Activated naive CD8-positive, alpha-beta T cell treated with anti-CD3 and anti-CD28 coated beads, Interleukin-2, amount 10 ng/mL, durations not matched to agents 7 days and 5 days (primary cell): ENCODE data around the gene RGS11. TPM values are rescaled to one million over a fixed set of nuclear protein-coding genes. Genes with fewer than 3 reads are reported as not detected.
"Not testable (repeated sequence)": the region's sequence is repeated elsewhere in the genome, so short reads cannot be mapped to it uniquely, and the experiment has no call there.

Experiments used
- ATAC-seq: fragments of 150-1000 bp; cut with Tn5 transposase; one replicate; pipeline ENCODE4 v1.10.0; 2021; ENCODE audit warnings: low read depth, moderate library complexity
- POLR2A ChIA-PET: fragments of 350-600 bp; sonication (Branson Sonifier 250); formaldehyde crosslinking; loops from one replicate; lab custom pipeline; 2021; ENCODE audit warnings: antibody characterized with exemption; lab: Charles Lee
- DNase-seq: peaks from one replicate; pipeline ENCODE4 v3.0.0; 2021
- H3K27ac Mint-ChIP-seq: one replicate; pipeline ENCODE4 v1.8.0; 2022; ENCODE audit warnings: mild to moderate bottlenecking, mixed read lengths
- H3K27me3 Mint-ChIP-seq: one replicate; pipeline ENCODE4 v1.8.0; 2022; ENCODE audit warnings: mild to moderate bottlenecking, moderate library complexity, mixed read lengths
- H3K36me3 Mint-ChIP-seq: one replicate; pipeline ENCODE4 v1.8.0; 2021; ENCODE audit warnings: mild to moderate bottlenecking, mixed read lengths
- H3K4me1 Mint-ChIP-seq: one replicate; pipeline ENCODE4 v1.8.0; 2021; ENCODE audit warnings: mixed read lengths
- H3K4me3 Mint-ChIP-seq: one replicate; pipeline ENCODE4 v1.8.0; 2022; ENCODE audit warnings: mild to moderate bottlenecking, moderate library complexity, mixed read lengths
- H3K9me3 Mint-ChIP-seq: one replicate; pipeline ENCODE4 v1.8.0; 2021; ENCODE audit warnings: mixed read lengths
- total RNA-seq, 2 experiments: library from RNA; stranded (reverse); gene quantifications; one replicate each; pipeline ENCODE4 v1.2.3, GENCODE V29; 2021

Gene RGS11
- total RNA-seq, 2 experiments from 2014 or later, result not detected

DNA sequence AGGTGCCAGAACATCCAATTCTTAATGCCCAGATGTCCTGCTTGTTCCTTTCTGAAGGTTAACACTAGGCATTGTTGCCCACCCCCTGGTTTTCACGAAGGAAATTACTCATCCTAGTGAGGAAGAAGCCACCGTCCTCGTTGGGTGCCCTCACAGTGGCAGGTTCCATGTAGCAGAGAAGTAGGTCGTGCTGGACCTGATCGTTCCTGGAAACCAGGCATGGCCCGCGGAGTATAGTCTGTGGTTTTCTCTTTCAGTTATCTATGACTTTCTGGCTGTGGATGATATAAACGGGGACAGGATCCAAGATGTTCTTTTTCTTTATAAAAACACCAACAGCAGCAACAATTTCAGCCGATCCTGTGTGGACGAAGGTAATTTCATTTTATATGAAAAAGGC, 16.5 kb downstream of the RGS11 start:
- no peaks in the 10 kb centered on the region for H3K27me3 Mint-ChIP-seq
- peaks cover 3% of the 10 kb centered on the region for H3K36me3 Mint-ChIP-seq
- H3K4me1 Mint-ChIP-seq, result peaks cover 4% of the 10 kb centered on the region
- DNase-seq, result no peak
- POLR2A ChIA-PET, result no interaction called here
- H3K9me3 Mint-ChIP-seq, result no peaks in the 10 kb centered on the region
- ATAC-seq, result no peak
- no peak overlapping the region for H3K27ac Mint-ChIP-seq
- H3K4me3 Mint-ChIP-seq, result no peak overlapping the region

DNA sequence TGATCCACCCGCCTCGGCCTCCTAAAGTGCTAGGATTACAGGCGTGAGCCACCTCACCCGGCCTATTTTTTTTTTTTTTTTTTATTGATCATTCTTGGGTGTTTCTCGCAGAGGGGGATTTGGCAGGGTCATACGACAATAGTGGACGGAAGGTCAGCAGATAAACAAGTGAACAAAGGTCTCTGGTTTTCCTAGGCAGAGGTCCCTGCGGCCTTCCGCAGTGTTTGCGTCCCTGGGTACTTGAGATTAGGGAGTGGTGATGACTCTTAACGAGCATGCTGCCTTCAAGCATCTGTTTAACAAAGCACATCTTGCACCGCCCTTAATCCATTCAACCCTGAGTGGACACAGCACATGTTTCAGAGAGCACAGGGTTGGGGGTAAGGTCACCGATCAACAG, 17.7 kb downstream of the RGS11 start:
- ATAC-seq, DNase-seq, H3K36me3 Mint-ChIP-seq, H3K4me3 Mint-ChIP-seq, POLR2A ChIA-PET, H3K27me3 Mint-ChIP-seq, H3K9me3 Mint-ChIP-seq, H3K27ac Mint-ChIP-seq: not testable (repeated sequence)
- H3K4me1 Mint-ChIP-seq, result peaks cover 11% of the 10 kb centered on the region

DNA sequence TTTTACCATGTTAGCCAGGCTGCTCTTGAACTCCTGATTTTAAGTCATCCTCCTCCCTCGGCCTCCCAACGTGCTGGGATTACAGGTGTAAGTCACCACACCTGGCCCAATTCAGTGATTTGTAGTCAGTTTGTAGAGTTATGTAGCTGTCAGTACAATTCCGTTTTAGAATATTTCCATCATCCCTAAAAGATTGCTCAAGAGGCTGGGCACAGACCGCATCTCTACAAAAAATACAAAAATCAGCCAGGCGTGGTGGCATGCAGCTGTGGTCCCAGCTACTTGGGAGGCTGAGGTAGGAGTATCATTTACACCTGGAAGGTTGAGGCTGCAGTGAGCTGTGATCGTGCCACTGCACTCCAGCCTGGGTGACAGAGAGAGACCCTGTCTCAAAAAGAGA, 20.6 kb downstream of the RGS11 start:
- Mint-ChIP-seq H3K4me3 (no peak overlapping the region), H3K36me3 (peaks cover 3% of the 10 kb centered on the region), H3K9me3 (no peaks in the 10 kb centered on the region), H3K4me1 (peaks cover 25% of the 10 kb centered on the region), H3K27ac (no peak overlapping the region), H3K27me3 (no peaks in the 10 kb centered on the region)
- DNase-seq (no peak), ATAC-seq (no peak)
- POLR2A ChIA-PET, result no interaction called here

DNA sequence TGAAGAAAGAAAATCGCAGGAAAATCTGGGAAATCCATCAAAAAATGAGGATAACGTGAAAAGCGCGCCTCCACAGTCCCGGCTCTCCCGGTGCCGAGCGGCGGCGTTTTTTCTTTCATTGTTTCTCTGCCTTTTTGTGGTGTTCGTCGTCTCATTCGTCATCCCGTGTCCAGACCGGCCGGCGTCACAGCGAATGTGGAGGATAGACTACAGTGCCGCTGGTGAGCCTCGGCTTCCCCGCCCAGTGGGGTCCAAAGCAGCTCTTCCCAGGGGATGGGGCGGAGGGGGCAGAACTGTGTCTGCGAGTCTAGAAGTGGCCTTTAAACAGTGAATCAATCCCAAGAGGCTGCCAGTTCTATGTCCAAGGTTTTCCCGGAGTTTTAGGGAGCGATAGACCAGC, 21.3 kb downstream of the RGS11 start:
- Mint-ChIP-seq H3K36me3 (peaks cover 3% of the 10 kb centered on the region), H3K4me1 (peaks cover 26% of the 10 kb centered on the region), H3K4me3 (no peak overlapping the region), H3K27ac (peak overlapping the region; percentile 13), H3K9me3 (no peaks in the 10 kb centered on the region), H3K27me3 (no peaks in the 10 kb centered on the region)
- DNase-seq (no peak), ATAC-seq (no peak)
- POLR2A ChIA-PET, result interaction anchor here (0.6 to 2.2 kb wide), 3 partner anchors 19 to 98 kb away, joined by 4 to 12 read pairs (median 6); partner anchors contain the start of gene FAM234A

DNA sequence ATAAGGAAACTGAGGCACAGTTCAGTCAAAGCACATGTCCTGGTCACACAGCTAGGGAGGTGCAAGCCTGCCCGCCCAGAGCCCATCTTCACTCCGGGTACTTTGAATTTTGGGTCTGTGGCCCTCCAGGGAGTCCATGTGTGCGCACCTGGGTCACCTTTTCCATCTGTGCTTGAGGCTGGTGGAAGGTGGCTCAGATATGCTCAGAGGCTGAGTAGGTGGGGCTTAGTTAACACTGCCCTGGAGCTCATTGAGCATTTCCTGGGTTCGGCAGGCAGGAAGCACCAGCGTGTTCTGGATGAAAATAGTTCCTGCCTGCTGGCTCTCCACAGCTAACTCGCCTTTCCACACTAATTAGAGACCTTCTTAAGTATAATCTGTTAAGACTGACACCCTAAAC, 21.9 kb downstream of the RGS11 start:
- POLR2A ChIA-PET, result interaction anchor here (0.6 to 2.2 kb wide), 3 partner anchors 19 to 98 kb away, joined by 4 to 12 read pairs (median 6); partner anchors contain the start of gene FAM234A
- Mint-ChIP-seq H3K9me3 (no peaks in the 10 kb centered on the region), H3K27ac (no peak overlapping the region), H3K4me3 (peak overlapping the region; percentile 56), H3K36me3 (peaks cover 3% of the 10 kb centered on the region), H3K4me1 (peaks cover 26% of the 10 kb centered on the region), H3K27me3 (no peaks in the 10 kb centered on the region)
- no peak for DNase-seq
- ATAC-seq, result peak; percentile 71

DNA sequence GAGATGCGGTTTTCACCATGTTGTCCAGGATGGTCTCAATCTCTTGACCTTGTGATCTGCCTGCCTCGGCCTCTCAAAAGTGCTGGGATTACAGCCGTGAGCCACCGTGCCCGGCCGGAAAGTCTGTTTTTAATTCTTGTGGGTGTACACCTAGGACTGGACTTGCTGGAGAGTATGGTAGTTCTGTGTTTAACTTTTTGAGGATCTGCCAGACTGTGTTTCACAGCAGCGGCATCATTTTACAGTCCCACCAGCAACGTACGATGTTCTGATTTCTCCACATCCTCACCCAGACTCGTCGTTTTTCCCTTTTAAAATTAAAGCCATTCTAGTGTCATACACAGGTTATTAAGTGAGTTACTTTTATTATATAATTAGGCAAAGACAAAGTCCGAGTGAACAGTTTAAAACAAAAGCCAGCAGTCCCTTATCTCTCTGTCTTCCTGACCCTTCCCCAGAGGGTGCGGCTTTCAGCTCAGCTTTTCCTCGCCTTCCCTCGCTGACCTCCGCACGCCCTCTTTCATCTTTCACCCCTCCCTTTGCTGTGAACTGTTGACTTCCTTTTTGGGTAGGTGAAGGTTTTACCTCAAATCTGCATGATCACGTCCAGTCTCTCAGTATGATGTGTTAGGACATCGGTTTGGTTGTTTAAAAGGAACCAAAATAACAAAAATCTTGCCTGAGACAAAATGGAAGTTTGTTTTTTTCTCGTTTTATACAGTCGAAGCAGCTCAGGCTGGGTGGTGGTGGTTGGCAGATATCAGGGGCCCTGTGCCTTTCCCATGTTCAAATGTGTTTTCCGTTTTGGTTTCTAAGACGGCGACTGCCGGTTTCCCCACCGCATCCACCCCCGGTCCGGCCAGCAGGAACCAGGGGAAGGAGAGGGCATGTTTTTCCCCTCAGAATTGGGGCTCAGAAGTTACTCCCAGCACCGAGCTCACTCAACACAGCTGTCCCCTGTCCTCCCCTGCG, 23.1 kb downstream of the RGS11 start:
- DNase-seq (no peak), ATAC-seq (peak; percentile 73)
- peaks cover 26% of the 10 kb centered on the region for H3K4me1 Mint-ChIP-seq
- POLR2A ChIA-PET, result interaction anchor here (2.2 kb wide), 1 partner anchor 17 kb away, joined by 12 read pairs; the partner anchor contains the start of gene FAM234A
- peak overlapping the region; percentile 89 for H3K27ac Mint-ChIP-seq
- H3K4me3 Mint-ChIP-seq, result peak overlapping the region; percentile 87
- H3K36me3 Mint-ChIP-seq, result peaks cover 3% of the 10 kb centered on the region
- no peaks in the 10 kb centered on the region for H3K27me3 Mint-ChIP-seq
- H3K9me3 Mint-ChIP-seq, result no peaks in the 10 kb centered on the region

GRCh38 chr16:249431-249830, 26.3 kb downstream of the RGS11 start:
- peaks cover 22% of the 10 kb centered on the region for H3K4me1 Mint-ChIP-seq
- H3K9me3 Mint-ChIP-seq, result no peaks in the 10 kb centered on the region
- H3K36me3 Mint-ChIP-seq, result no peaks in the 10 kb centered on the region
- H3K27ac Mint-ChIP-seq, result no peak overlapping the region
- H3K27me3 Mint-ChIP-seq, result no peaks in the 10 kb centered on the region
- POLR2A ChIA-PET, result no interaction called here
- DNase-seq, result no peak
- ATAC-seq, result no peak
- H3K4me3 Mint-ChIP-seq, result no peak overlapping the region

DNA sequence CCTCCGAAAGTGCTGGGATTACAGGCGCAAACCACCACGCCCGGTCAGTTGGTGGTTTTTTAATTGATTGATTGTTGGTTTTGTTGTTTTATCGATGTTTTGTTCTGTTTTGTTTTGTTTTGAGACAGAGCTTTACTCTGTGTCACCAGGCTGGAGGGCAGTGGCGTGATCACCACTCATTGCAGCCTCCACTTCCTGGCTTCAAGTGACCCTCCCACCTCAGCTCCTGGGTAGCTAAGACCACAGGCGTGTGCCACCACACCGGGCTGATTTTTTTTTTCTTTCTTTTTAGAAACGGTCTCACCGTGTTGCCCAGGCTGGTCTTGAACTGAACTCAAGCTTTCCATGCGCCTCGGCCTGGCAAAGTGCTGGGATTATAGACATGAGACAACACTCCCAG, 28.7 kb downstream of the RGS11 start:
- H3K9me3 Mint-ChIP-seq, result no peaks in the 10 kb centered on the region
- H3K27ac Mint-ChIP-seq, result no peak overlapping the region
- no peak for DNase-seq
- no peak for ATAC-seq
- H3K4me3 Mint-ChIP-seq, result no peak overlapping the region
- H3K36me3 Mint-ChIP-seq, result no peaks in the 10 kb centered on the region
- POLR2A ChIA-PET, result no interaction called here
- peaks cover 5% of the 10 kb centered on the region for H3K4me1 Mint-ChIP-seq
- H3K27me3 Mint-ChIP-seq, result no peaks in the 10 kb centered on the region

DNA sequence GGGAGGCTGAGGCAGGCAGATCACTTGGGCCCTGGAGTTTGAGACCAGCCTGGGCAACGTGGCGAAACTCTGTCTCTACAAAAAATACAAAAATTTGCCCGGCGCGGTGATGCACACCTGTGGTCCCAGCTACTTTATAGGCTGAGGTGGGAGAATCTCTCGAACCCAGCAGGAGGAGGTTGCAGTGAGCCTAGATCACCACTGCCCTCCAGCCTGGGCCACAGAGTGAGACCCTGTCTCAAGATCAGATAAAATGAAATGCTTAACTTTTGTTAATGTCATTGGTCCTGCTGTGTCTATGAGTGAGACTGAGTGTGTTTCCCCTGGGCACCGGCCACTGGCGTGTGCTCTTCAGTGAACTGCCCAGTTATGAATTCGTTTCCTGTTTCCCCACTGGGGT, 30.6 kb downstream of the RGS11 start:
- Mint-ChIP-seq H3K4me3 (no peak overlapping the region), H3K4me1 (no peaks in the 10 kb centered on the region), H3K9me3 (no peaks in the 10 kb centered on the region), H3K36me3 (no peaks in the 10 kb centered on the region), H3K27ac (no peak overlapping the region), H3K27me3 (no peaks in the 10 kb centered on the region)
- DNase-seq (no peak), ATAC-seq (no peak)
- POLR2A ChIA-PET, result no interaction called here

DNA sequence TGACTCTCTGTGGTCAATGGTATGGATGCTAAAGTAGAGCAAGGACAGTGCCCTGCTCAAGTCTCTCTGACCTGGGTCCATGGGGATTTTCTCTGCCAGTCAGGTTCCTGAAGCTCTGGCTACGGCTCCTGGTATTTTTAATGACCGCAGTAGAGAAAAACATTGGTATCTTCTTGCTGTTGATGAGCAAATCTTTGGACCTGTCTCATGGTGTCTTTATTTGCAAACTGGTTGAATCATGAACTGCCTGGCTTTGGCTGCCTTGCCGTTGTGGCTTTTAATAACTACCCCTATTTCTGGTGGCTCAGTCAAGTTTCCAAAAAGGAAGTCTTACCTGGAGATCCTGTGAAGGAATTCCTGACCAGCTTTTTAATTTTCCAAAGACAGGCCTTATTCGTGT, 32.4 kb downstream of the RGS11 start:
- H3K4me3 Mint-ChIP-seq, result no peak overlapping the region
- no peaks in the 10 kb centered on the region for H3K36me3 Mint-ChIP-seq
- no peak overlapping the region for H3K27ac Mint-ChIP-seq

GRCh38 chr16:242281-242680, 33.5 kb downstream of the RGS11 start:
- Mint-ChIP-seq H3K27me3 (peaks cover 2% of the 10 kb centered on the region), H3K9me3 (no peaks in the 10 kb centered on the region), H3K4me1 (peaks cover 3% of the 10 kb centered on the region), H3K27ac (no peak overlapping the region), H3K36me3 (no peaks in the 10 kb centered on the region), H3K4me3 (no peak overlapping the region)
- no peak for DNase-seq
- POLR2A ChIA-PET, result interaction anchor here (0.5 to 1.8 kb wide), 2 partner anchors 13 to 42 kb away, joined by 5 to 10 read pairs; partner anchors contain the start of gene LUC7L
- no peak for ATAC-seq

More for the DNA sequence above, 32.4 kb downstream of the RGS11 start:
- Mint-ChIP-seq H3K4me1 (peaks cover 3% of the 10 kb centered on the region), H3K9me3 (no peaks in the 10 kb centered on the region), H3K27me3 (no peaks in the 10 kb centered on the region)
- DNase-seq (no peak), ATAC-seq (no peak)
- POLR2A ChIA-PET, result interaction anchor here (1.8 kb wide), 1 partner anchor 15 kb away, joined by 10 read pairs; the partner anchor contains the start of gene LUC7L

GRCh38 chr16:240559-240958, 35.2 kb downstream of the RGS11 start:
- H3K9me3 Mint-ChIP-seq, result no peaks in the 10 kb centered on the region
- no peak overlapping the region for H3K4me3 Mint-ChIP-seq
- H3K27ac Mint-ChIP-seq, result no peak overlapping the region
- POLR2A ChIA-PET, result interaction anchor here (0.6 kb wide), 1 partner anchor 20 kb away, joined by 5 read pairs; no protein-coding TSS in a partner anchor
- H3K4me1 Mint-ChIP-seq, result peaks cover 4% of the 10 kb centered on the region
- H3K36me3 Mint-ChIP-seq, result peaks cover 1% of the 10 kb centered on the region
- DNase-seq, result no peak
- H3K27me3 Mint-ChIP-seq, result peaks cover 2% of the 10 kb centered on the region
- ATAC-seq, result no peak

- POLR2A ChIA-PET, result interaction anchor here (0.6 kb wide), 1 partner anchor 19 kb away, joined by 5 read pairs; no protein-coding TSS in a partner anchor
- Mint-ChIP-seq H3K36me3 (peaks cover 1% of the 10 kb centered on the region), H3K27me3 (peaks cover 2% of the 10 kb centered on the region), H3K4me1 (peaks cover 10% of the 10 kb centered on the region), H3K4me3 (no peak overlapping the region), H3K9me3 (no peaks in the 10 kb centered on the region), H3K27ac (no peak overlapping the region)
- no peak for DNase-seq
- no peak for ATAC-seq
Measured at GRCh38 chr16:239948-240277, 35.8 kb downstream of the RGS11 start.
